Lung (tissue), 12 donors: ENCODE data around the gene ELAC2. TPM values are rescaled to one million over a fixed set of nuclear protein-coding genes. Genes with fewer than 3 reads are reported as not detected.

ENCODE experiments used
- ATAC-seq: fragments of 200-7000 bp; cut with Tn5 transposase; one replicate; pipeline ENCODE4 v1.9.1; 2020; ENCODE audit warnings: moderate number of reproducible peaks; ENCODE audit not compliant: insufficient read depth, low FRiP score
- DNase-seq, 3 donors: peaks; one replicate each; pipeline ENCODE4 v3.0.0-alpha.2; 2013 to 2017
- H3K27ac ChIP-seq, 2 donors: one replicate each; pipeline ENCODE4 v1.5.1; 2013; ENCODE audit warnings: mild to moderate bottlenecking in 2 of 2, moderate library complexity in 2 of 2, control low read depth in 1 of 2, inconsistent platforms in 1 of 2, low read depth in 1 of 2, low read length in 1 of 2
- H3K27me3 ChIP-seq, 3 donors: one replicate each; pipeline ENCODE4 v1.5.1; 2013; ENCODE audit warnings: low read length in 2 of 3; ENCODE audit not compliant: control insufficient read depth in 3 of 3, insufficient read depth in 3 of 3
- H3K36me3 ChIP-seq, 4 donors: one replicate each; pipeline ENCODE4 v1.5.1; 2013; ENCODE audit warnings: low read length in 4 of 4, mild to moderate bottlenecking in 1 of 4, moderate library complexity in 1 of 4; ENCODE audit not compliant: control insufficient read depth in 4 of 4, insufficient read depth in 4 of 4
- H3K4me1 ChIP-seq, 5 donors: one replicate each; pipeline ENCODE4 v1.5.1; 2013; ENCODE audit warnings: low read length in 5 of 5, mild to moderate bottlenecking in 2 of 5, moderate library complexity in 1 of 5; ENCODE audit not compliant: control insufficient read depth in 5 of 5, insufficient read depth in 5 of 5
- H3K4me3 ChIP-seq: one replicate; pipeline ENCODE4 v1.5.1; 2013; ENCODE audit warnings: mild to moderate bottlenecking, control low read depth, moderate library complexity
- H3K9ac ChIP-seq, 2 donors: one replicate each; pipeline ENCODE4 v1.5.1; 2013; ENCODE audit warnings: low read length in 2 of 2, control low read depth in 1 of 2; ENCODE audit not compliant: insufficient read depth in 1 of 2
- H3K9me3 ChIP-seq, 4 donors: one replicate each; pipeline ENCODE4 v1.5.1; 2013; ENCODE audit warnings: low read length in 3 of 4, mild to moderate bottlenecking in 1 of 4, moderate library complexity in 1 of 4; ENCODE audit not compliant: control insufficient read depth in 4 of 4, insufficient read depth in 3 of 4
- WGBS, 2 donors: extraction: QIAGEN DNeasy Blood & Tissue Kit; methylation state at CpG; one replicate each; pipeline ENCODE4 v1.1.7; 2013; 5-methylcytosine and 5-hydroxymethylcytosine counted together
- polyA plus RNA-seq, 2 donors: library from polyadenylated mRNA; stranded (reverse); fragments of 200-250 nt; gene quantifications; one replicate each; pipeline ENCODE4 v1.2.1, GENCODE V29; 2013
- total RNA-seq, 2 donors: library from RNA; depleted of rRNA in 1 of 2; stranded (reverse); fragments of >200 nt in 1 of 2; gene quantifications; one replicate each; pipeline ENCODE4 v1.2.1, GENCODE V29; 2014 to 2021
- TF ChIP-seq, protein P1 (sequence below): IDR thresholded peaks from 2 replicates; pipeline ENCODE4 v1.5.1; 2012; ENCODE audit warnings: mild to moderate bottlenecking; ENCODE audit errors: control extremely low read depth, extremely low read depth
- donor health status: control.
- donor health status: control.
- donor health status: Bipolar disorder and iron deficiency.
- donor health status: healthy.
- donor health status: DM: yes; HTN: yes; CAD: no.

Gene ELAC2
- total and polyA plus RNA-seq, 4 donors: 24.1 to 76.4 (median 45.5) TPM

DNA sequence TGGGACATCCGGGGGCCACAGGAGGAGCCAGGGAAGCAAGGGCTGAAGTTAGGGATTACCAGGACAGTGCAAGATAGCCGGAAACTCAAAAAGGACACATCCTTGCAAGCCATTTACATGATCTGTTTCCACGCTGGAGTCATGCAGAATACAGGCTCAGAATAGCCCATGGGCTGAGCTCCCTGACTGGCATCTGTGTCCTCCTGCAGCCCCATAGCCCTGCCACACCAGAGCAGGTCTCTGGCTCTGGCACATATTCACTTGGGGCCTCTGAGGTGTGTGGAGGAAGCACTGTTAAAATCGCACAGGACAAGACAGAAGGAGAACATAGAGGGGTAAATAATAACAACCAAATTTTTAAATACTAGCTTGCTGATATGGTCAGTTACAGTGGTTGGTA is 65.8 kb downstream of the ELAC2 start:
- 91 to 96% methylated on average over 4 of the region's 4 CpGs for WGBS, 2 donors
- TF ChIP-seq, protein P1, sequence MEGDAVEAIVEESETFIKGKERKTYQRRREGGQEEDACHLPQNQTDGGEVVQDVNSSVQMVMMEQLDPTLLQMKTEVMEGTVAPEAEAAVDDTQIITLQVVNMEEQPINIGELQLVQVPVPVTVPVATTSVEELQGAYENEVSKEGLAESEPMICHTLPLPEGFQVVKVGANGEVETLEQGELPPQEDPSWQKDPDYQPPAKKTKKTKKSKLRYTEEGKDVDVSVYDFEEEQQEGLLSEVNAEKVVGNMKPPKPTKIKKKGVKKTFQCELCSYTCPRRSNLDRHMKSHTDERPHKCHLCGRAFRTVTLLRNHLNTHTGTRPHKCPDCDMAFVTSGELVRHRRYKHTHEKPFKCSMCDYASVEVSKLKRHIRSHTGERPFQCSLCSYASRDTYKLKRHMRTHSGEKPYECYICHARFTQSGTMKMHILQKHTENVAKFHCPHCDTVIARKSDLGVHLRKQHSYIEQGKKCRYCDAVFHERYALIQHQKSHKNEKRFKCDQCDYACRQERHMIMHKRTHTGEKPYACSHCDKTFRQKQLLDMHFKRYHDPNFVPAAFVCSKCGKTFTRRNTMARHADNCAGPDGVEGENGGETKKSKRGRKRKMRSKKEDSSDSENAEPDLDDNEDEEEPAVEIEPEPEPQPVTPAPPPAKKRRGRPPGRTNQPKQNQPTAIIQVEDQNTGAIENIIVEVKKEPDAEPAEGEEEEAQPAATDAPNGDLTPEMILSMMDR: no peak
- Histone ChIP-seq H3K9ac (no peak overlapping the region), H3K4me3 (no peak overlapping the region), H3K9me3 (peaks cover 0 to 2% (median 0%) of the 10 kb centered on the region in 4 donors), H3K27ac (no peak overlapping the region), H3K36me3 (peaks cover 0 to 6% (median 3%) of the 10 kb centered on the region in 4 donors), H3K4me1 (no peaks in the 10 kb centered on the region), H3K27me3 (no peaks in the 10 kb centered on the region)
- ATAC-seq (no peak), DNase-seq (no peak)

DNA sequence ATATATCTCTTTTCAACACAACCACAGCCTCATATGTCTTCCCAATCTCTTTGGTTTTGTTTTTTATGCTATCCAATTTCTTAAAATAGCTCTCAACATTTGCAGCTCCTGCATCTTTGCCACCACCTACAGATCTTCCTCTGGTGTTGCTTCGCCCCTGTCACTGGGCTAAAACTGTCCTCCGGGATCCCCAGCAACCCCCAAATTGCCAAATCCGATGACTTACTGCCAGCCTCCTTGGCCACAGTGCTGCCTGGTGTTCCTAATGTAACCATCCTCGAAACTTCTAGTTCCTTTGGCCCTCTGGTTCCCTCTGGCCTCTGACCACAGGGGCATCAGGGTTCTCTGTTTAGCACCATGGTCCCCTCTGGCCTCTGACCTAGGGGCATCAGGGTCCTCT is 70.8 kb downstream of the ELAC2 start:
- Histone ChIP-seq H3K36me3 (peaks cover 0 to 3% (median 0%) of the 10 kb centered on the region in 4 donors), H3K27ac (no peak overlapping the region), H3K4me1 (no peaks in the 10 kb centered on the region), H3K4me3 (no peak overlapping the region), H3K9me3 (peaks cover 0 to 2% (median 0%) of the 10 kb centered on the region in 4 donors), H3K27me3 (no peaks in the 10 kb centered on the region), H3K9ac (no peak overlapping the region)
- ATAC-seq: no peak
- WGBS, 2 donors: 83 to 87% methylated on average over 4 of the region's 4 CpGs
- TF ChIP-seq, protein P1: no peak
- no peak for DNase-seq

Other genes starting within 250 kb of the ELAC2 start
- 10 to 100 TPM; 28.3 to 37.5 TPM for gene ARHGAP44, start 228.5 kb downstream of the ELAC2 start, total RNA-seq
- 10 to 100 TPM; 12.1 to 12.2 TPM for gene ARHGAP44, start 228.5 kb downstream of the ELAC2 start, polyA plus RNA-seq